B cell (primary cell): ENCODE measurements around the gene LPCAT4. TPM values are rescaled to one million over a fixed set of nuclear protein-coding genes. Genes with fewer than 3 reads are reported as not detected.
"Not testable (repeated sequence)": the region's sequence is repeated elsewhere in the genome, so short reads cannot be mapped to it uniquely, and the experiment has no call there.

Source experiments
- ATAC-seq: fragments of 200-7000 bp; cut with Tn5 transposase; one replicate; pipeline ENCODE4 v1.10.0; 2021; ENCODE audit warnings: low read depth, mild to moderate bottlenecking, moderate number of reproducible peaks, moderate library complexity
- CTCF ChIA-PET: fragments of 350-600 bp; sonication (Branson Sonifier 250); formaldehyde crosslinking; loops from one replicate; lab custom pipeline; 2021; ENCODE audit warnings: antibody characterized with exemption, inconsistent platforms; lab: Charles Lee
- POLR2A ChIA-PET: fragments of 350-600 bp; sonication (Branson Sonifier 250); formaldehyde crosslinking; loops from one replicate; lab custom pipeline; 2021; ENCODE audit warnings: antibody characterized with exemption; lab: Charles Lee
- DNase-seq: peaks from one replicate; pipeline ENCODE4 v3.0.0; 2013
- H2AFZ ChIP-seq: 2 replicates; pipeline ENCODE4 v1.6.1; 2012; ENCODE audit warnings: mild to moderate bottlenecking, low read depth, low read length; ENCODE audit not compliant: insufficient read depth, poor library complexity, severe bottlenecking
- H3K27ac ChIP-seq, 2 donors: 1 replicate in 1 of 2; 2 replicates in 1 of 2; pipeline ENCODE4 v1.5.1; 2012 to 2013; ENCODE audit warnings: low read length in 2 of 2, mild to moderate bottlenecking in 2 of 2, moderate library complexity in 1 of 2
- H3K27me3 ChIP-seq, 4 experiments: fragments of 200-600 bp in 1 of 4; sonication (generic) in 1 of 4; replicated peaks in 1 of 4; 1 replicate in 2 of 4; 2 replicates in 2 of 4; pipeline versions ENCODE4 v1.6.1 to v1.7.0; 2013 to 2016; ENCODE audit warnings: low read length in 3 of 4, mild to moderate bottlenecking in 2 of 4, mixed read lengths in 1 of 4, moderate library complexity in 1 of 4; ENCODE audit not compliant: insufficient read depth in 4 of 4, control insufficient read depth in 3 of 4; ENCODE audit errors: control extremely low read depth in 1 of 4
- H3K36me3 ChIP-seq, 2 experiments: replicated peaks in 1 of 2; 1 replicate in 1 of 2; 2 replicates in 1 of 2; pipeline versions ENCODE4 v1.6.1 to v1.7.1; 2013; ENCODE audit warnings: low read length in 1 of 2; ENCODE audit not compliant: insufficient read depth in 2 of 2, control insufficient read depth in 1 of 2; ENCODE audit errors: control extremely low read depth in 1 of 2, extremely low read depth in 1 of 2
- H3K4me1 ChIP-seq, 2 donors: fragments of 200-600 bp in 1 of 2; sonication (generic) in 1 of 2; 1 replicate in 1 of 2; 2 replicates in 1 of 2; pipeline versions ENCODE4 v1.5.1 to v1.6.1; 2013 to 2017; ENCODE audit warnings: low read length in 2 of 2; ENCODE audit not compliant: control insufficient read depth in 2 of 2, insufficient read depth in 2 of 2
- H3K4me2 ChIP-seq: replicated peaks from 2 replicates; pipeline ENCODE3; 2012; ENCODE audit warnings: mild to moderate bottlenecking, low read depth, low read length; ENCODE audit not compliant: poor library complexity, severe bottlenecking
- H3K4me3 ChIP-seq, 5 experiments: fragments of 200-600 bp in 1 of 5; sonication (generic) in 1 of 5; 1 replicate in 3 of 5; 2 replicates in 2 of 5; pipeline versions ENCODE4 v1.5.1 to v1.7.0; 2011 to 2016; ENCODE audit warnings: low read length in 4 of 5, mild to moderate bottlenecking in 4 of 5, low read depth in 2 of 5, control low read depth in 1 of 5, moderate library complexity in 1 of 5; ENCODE audit not compliant: insufficient read depth in 1 of 5; ENCODE audit errors: control extremely low read depth in 1 of 5, extremely low read depth in 1 of 5
- H3K79me2 ChIP-seq: fragments of 200-600 bp; sonication (generic); one replicate; pipeline ENCODE4 v1.6.0; 2016; ENCODE audit warnings: low read length; ENCODE audit not compliant: control insufficient read depth, insufficient read depth
- H3K9ac ChIP-seq: fragments of 200-600 bp; sonication (generic); 2 replicates; pipeline ENCODE4 v1.6.1; 2017; ENCODE audit warnings: mild to moderate bottlenecking, low read length, moderate library complexity
- H3K9me3 ChIP-seq, 3 donors: one replicate each; pipeline versions ENCODE4 v1.6.1 to v1.7.1; 2013; ENCODE audit warnings: low read length in 2 of 3; ENCODE audit not compliant: control insufficient read depth in 2 of 3, insufficient read depth in 1 of 3; ENCODE audit errors: control extremely low read depth in 1 of 3
- H4K20me1 ChIP-seq: 2 replicates; pipeline ENCODE4 v1.6.0; 2012; ENCODE audit warnings: mild to moderate bottlenecking, low read length; ENCODE audit not compliant: insufficient read depth, control insufficient read depth, poor library complexity, severe bottlenecking
- H3K27ac Mint-ChIP-seq: one replicate; pipeline ENCODE4 v1.8.0; 2021; ENCODE audit warnings: mixed read lengths
- H3K27me3 Mint-ChIP-seq: one replicate; pipeline ENCODE4 v1.8.0; 2021; ENCODE audit warnings: mixed read lengths
- H3K4me1 Mint-ChIP-seq: one replicate; pipeline ENCODE4 v1.8.0; 2021; ENCODE audit warnings: mixed read lengths
- H3K4me3 Mint-ChIP-seq: one replicate; pipeline ENCODE4 v1.8.0; 2021; ENCODE audit warnings: mixed read lengths
- H3K9me3 Mint-ChIP-seq: one replicate; pipeline ENCODE4 v1.8.0; 2022; ENCODE audit warnings: mixed read lengths; ENCODE audit not compliant: insufficient read depth
- WGBS: methylation state at CpG from one replicate; pipeline ENCODE4 v1.1.5; 2013; ENCODE audit warnings: missing lambda C conversion rate; ENCODE audit not compliant: insufficient coverage; 5-methylcytosine and 5-hydroxymethylcytosine counted together
- intact Hi-C: fragments of 100-400 bp; cut with micrococcal nuclease; formaldehyde crosslinking; loops from one replicate; pipeline ENCODE4 v1.10.0; 2022
- polyA plus RNA-seq: library from polyadenylated mRNA; depleted of rRNA; stranded (reverse); fragments of >200 nt; gene quantifications from 2 replicates; pipeline ENCODE4 v1.2.3, GENCODE V29; 2012
- total RNA-seq, 2 donors: library from RNA; stranded (reverse); fragments of 120-200 nt in 1 of 2; gene quantifications; 1 replicate in 1 of 2; 2 replicates in 1 of 2; pipeline versions ENCODE4 v1.2.3 to v1.2.4, GENCODE V29; 2013 to 2022

The LPCAT4 gene
- total and polyA plus RNA-seq, 2 donors (not counting 1 experiment from before 2014, with no cell fraction given), result 64.2 to 76.3 TPM

DNA sequence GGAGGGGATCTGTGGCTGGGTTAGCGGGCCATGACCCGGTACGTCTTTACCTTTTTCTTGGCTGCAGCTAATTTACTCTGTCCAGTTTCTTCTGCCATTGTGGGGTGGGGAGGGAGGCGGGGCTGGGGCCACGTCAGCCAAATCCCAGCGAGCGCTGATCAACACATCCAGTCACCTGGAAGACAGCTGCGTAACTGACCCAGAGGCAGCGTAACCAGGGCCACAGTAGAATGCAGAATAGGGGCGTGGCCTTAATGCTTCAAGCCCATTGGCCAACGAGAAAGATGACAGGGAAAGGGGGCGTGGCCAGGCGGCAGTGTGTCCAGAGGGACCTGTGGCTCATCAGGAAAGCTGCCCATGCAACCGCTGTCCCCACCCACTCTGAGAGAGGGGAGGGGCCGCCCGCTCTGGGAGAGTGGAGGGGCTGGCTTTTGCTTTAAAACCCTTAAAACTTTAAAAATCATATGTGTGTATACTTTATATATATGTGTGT, 22.6 kb upstream of the LPCAT4 start:
- H3K9me3 ChIP-seq, H4K20me1 ChIP-seq, POLR2A ChIA-PET, intact Hi-C loops, H3K27me3 ChIP-seq, H2AFZ ChIP-seq, H3K4me1 ChIP-seq, H3K4me2 ChIP-seq, CTCF ChIA-PET, H3K36me3 ChIP-seq, DNase-seq, H3K4me3 ChIP-seq, ATAC-seq, H3K27ac ChIP-seq, H3K4me1 Mint-ChIP-seq, H3K9me3 Mint-ChIP-seq, H3K27ac Mint-ChIP-seq, H3K79me2 ChIP-seq, H3K27me3 Mint-ChIP-seq, H3K4me3 Mint-ChIP-seq, H3K9ac ChIP-seq: not testable (repeated sequence)
- no CpG with 5 or more reads among the region's 16 CpGs for WGBS

DNA sequence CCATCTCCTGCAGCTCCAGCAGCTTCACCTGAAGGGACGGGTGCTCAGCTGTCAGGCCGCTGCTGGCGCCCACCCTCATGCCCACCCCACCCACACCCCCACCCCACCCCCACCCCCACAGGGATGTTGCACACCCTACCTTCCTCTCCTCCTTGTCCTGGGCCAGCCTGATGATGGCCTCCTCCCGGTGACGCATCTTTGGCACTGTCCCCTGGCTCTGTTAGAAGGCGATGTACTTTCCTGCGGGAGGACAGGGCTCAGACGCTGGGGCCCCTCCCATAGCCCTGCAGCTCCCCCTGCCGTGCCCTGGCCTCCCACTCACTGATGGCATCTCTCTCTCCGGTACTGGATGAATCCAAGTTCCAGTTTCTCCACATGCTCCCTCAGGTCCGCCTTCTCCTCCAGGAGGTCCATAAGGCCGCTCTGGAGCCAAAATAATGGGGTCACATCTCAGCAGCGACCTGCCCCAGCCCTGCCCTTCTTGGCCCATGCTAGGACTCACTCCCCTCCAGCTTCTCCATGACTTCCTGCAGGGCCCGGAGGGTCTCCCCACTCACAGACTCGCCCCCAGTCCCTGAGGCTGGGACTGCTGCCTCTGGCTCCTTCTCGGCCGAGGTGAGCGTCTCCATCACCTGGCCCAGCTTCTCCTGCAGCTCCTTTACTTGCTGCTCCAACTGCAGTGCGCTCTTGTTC, 15.0 kb upstream of the LPCAT4 start:
- WGBS, result no CpG with 5 or more reads among the region's 19 CpGs
- H3K27ac ChIP-seq, H3K27ac Mint-ChIP-seq, H3K4me1 Mint-ChIP-seq, H3K36me3 ChIP-seq, H2AFZ ChIP-seq, H3K9ac ChIP-seq, DNase-seq, H3K9me3 ChIP-seq, H3K4me1 ChIP-seq, intact Hi-C loops, H3K9me3 Mint-ChIP-seq, ATAC-seq, POLR2A ChIA-PET, H3K4me2 ChIP-seq, H4K20me1 ChIP-seq, H3K4me3 Mint-ChIP-seq, CTCF ChIA-PET, H3K27me3 ChIP-seq, H3K79me2 ChIP-seq, H3K27me3 Mint-ChIP-seq, H3K4me3 ChIP-seq: not testable (repeated sequence)

DNA sequence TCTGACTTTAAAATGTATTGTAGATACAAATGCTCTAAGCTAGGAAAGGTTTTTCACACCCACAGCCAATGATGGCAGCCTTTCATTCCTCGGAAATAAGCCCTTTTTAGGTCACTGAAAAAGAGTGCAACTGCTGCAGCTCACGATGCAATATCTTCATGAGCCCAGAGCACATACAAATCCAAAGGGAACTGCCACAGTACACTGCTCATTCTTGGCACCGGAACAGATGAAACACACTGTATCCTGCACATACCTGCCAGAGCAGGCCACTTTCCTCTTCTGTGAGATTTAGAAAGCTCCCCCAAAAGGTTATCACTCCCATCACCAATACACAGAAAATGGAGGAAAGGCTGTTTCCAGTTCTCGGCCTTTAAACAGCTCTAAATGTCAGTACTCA, 13.5 kb upstream of the LPCAT4 start:
- H3K4me1 Mint-ChIP-seq, ATAC-seq, H3K27ac ChIP-seq, H3K27me3 ChIP-seq, H3K27me3 Mint-ChIP-seq, H3K4me3 Mint-ChIP-seq, intact Hi-C loops, H3K36me3 ChIP-seq, H4K20me1 ChIP-seq, H3K4me2 ChIP-seq, H3K4me1 ChIP-seq, H3K9me3 ChIP-seq, H2AFZ ChIP-seq, DNase-seq, CTCF ChIA-PET, POLR2A ChIA-PET, H3K79me2 ChIP-seq, H3K9me3 Mint-ChIP-seq, H3K9ac ChIP-seq, H3K4me3 ChIP-seq, H3K27ac Mint-ChIP-seq: not testable (repeated sequence)
- 100% methylated on average over 3 of the region's 4 CpGs for WGBS
